ENCODE measurements around the gene PPA1. TPM values are rescaled to one million over a fixed set of nuclear protein-coding genes. Genes with fewer than 3 reads are reported as not detected.

Gene PPA1
- total RNA-seq, 4 donors from 2014 or later: 147 to 169 (median 150) TPM

- Histone ChIP-seq H3K9me3 (peaks cover 0 to 6% (median 0%) of the 10 kb centered on the region in 4 donors), H3K36me3 (no peaks in the 10 kb centered on the region), H3K4me1 (peaks cover 0 to 33% (median 4%) of the 10 kb centered on the region in 4 donors), H3K27ac (peak overlapping the region in 2 of 4 donors; percentile 52 to 53), H3K4me3 (no peak overlapping the region), H3K27me3 (no peaks in the 10 kb centered on the region)
- DNase-seq (ENCODE audit: low spot score in 2 of 2): peak in 1 of 2 donors; percentile 71
- 57 to 59% methylated on average over 2 of the region's 2 CpGs for WGBS, 2 donors
- TF ChIP-seq CTCF (IDR thresholded peaks at IDR 0.05): peak in 2 of 5 experiments; percentile 6 to 13
- TF ChIP-seq POLR2A (IDR thresholded peaks at IDR 0.05): no peak
- TF ChIP-seq EP300 (IDR thresholded peaks at IDR 0.05): peak in 1 of 2 donors; percentile 68
These were observed 41.4 kb upstream of the PPA1 start for GRCh38 chr10:70274643-70275042.

DNA sequence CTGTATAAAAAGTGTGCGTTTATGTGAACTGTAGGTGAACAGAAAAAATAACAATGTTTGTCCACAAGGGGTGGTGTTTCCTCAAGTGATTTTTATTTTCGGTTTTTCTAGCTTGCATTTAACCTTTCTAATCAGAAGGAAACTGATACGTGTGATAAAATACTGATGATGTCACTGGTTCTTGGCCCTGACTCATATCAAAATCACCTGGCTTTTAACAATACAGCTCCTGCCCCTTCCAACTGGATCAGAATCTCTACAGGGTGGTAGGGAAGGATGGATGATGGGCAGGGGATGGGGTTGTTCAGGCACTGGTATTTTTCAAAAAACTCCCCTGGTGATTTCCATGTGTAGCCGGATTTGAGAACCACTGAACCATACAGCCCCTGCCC lies 39.7 kb upstream of the PPA1 start:
- peaks cover 0 to 33% (median 4%) of the 10 kb centered on the region in 4 donors for H3K4me1 ChIP-seq
- 20 to 25% methylated on average over 4 of the region's 4 CpGs for WGBS, 2 donors
- H3K4me3 ChIP-seq: no peak overlapping the region
- DNase-seq (ENCODE audit: low spot score in 2 of 2): no peak
- H3K9me3 ChIP-seq: peaks cover 0 to 6% (median 0%) of the 10 kb centered on the region in 4 donors
- peak overlapping the region in 3 of 4 donors; percentile 8 to 52 (median 34) for H3K27ac ChIP-seq
- no peaks in the 10 kb centered on the region for H3K36me3 ChIP-seq
- no peak for TF ChIP-seq POLR2A (IDR thresholded peaks at IDR 0.05)
- peak; percentile 30 to 70 (median 48) for TF ChIP-seq CTCF (IDR thresholded peaks at IDR 0.05)
- TF ChIP-seq EP300 (IDR thresholded peaks at IDR 0.05): no peak
- H3K27me3 ChIP-seq: no peaks in the 10 kb centered on the region

- WGBS, 2 donors: 68 to 70% methylated on average over 17 of the region's 17 CpGs
- TF ChIP-seq POLR2A (IDR thresholded peaks at IDR 0.05): no peak
- peak in 1 of 2 donors; percentile 48 for TF ChIP-seq EP300 (IDR thresholded peaks at IDR 0.05)
- no peak for TF ChIP-seq CTCF (IDR thresholded peaks at IDR 0.05)
- peak; percentile 53 to 64 for DNase-seq (ENCODE audit: low spot score in 2 of 2)
These were observed 39.0 kb upstream of the PPA1 start for GRCh38 chr10:70271996-70272924.

GRCh38 chr10:70270952-70271351 lies 37.7 kb upstream of the PPA1 start:
- Histone ChIP-seq H3K36me3 (no peaks in the 10 kb centered on the region), H3K4me1 (peaks cover 0 to 33% (median 4%) of the 10 kb centered on the region in 4 donors), H3K9me3 (peaks cover 0 to 5% (median 0%) of the 10 kb centered on the region in 4 donors), H3K4me3 (no peak overlapping the region), H3K27me3 (no peaks in the 10 kb centered on the region), H3K27ac (no peak overlapping the region)
- DNase-seq (ENCODE audit: low spot score in 2 of 2): no peak
- WGBS, 2 donors: 85 to 89% methylated on average over 2 of the region's 2 CpGs
- TF ChIP-seq POLR2A (IDR thresholded peaks at IDR 0.05): no peak
- no peak for TF ChIP-seq EP300 (IDR thresholded peaks at IDR 0.05)
- no peak for TF ChIP-seq CTCF (IDR thresholded peaks at IDR 0.05)

More at GRCh38 chr10:70271996-70272924, 39.0 kb upstream of the PPA1 start:
- H3K27ac ChIP-seq: peak overlapping the region in 3 of 4 donors; percentile 8 to 52 (median 34)
- H3K4me1 ChIP-seq: peaks cover 0 to 33% (median 4%) of the 10 kb centered on the region in 4 donors
- no peaks in the 10 kb centered on the region for H3K36me3 ChIP-seq
- H3K9me3 ChIP-seq: peaks cover 0 to 6% (median 0%) of the 10 kb centered on the region in 4 donors
- H3K27me3 ChIP-seq: no peaks in the 10 kb centered on the region
- H3K4me3 ChIP-seq: no peak overlapping the region

DNA sequence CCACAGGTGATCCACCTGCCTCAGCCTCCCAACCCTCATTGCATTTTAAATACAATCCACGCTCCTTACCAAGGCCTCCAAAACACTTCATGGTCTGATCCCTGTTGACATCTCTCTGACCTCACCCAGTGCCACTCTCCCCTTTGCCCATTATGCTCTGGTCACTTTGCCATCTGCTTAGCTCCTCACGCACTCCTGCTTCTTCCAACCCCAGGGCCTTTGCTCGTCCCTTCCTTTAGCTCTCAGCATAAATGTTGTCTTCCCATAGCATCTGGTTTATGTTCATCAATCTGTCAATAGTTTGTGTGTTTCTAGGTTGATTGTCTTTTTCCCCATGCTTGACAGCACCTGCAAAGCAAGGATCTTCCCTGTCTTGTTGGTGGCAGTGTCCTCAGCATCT lies 36.5 kb upstream of the PPA1 start:
- H3K4me3 ChIP-seq: no peak overlapping the region
- no peaks in the 10 kb centered on the region for H3K9me3 ChIP-seq
- H3K27me3 ChIP-seq: no peaks in the 10 kb centered on the region
- no peaks in the 10 kb centered on the region for H3K36me3 ChIP-seq
- TF ChIP-seq POLR2A (IDR thresholded peaks at IDR 0.05) (no peak), EP300 (IDR thresholded peaks at IDR 0.05) (no peak), CTCF (IDR thresholded peaks at IDR 0.05) (no peak)
- 98 to 99% methylated on average over 3 of the region's 3 CpGs for WGBS, 2 donors
- no peak for DNase-seq (ENCODE audit: low spot score in 2 of 2)
- no peak overlapping the region for H3K27ac ChIP-seq
- H3K4me1 ChIP-seq: peaks cover 0 to 30% (median 2%) of the 10 kb centered on the region in 4 donors
